HEK293 (cell line): ENCODE data around the gene MAPRE2.

Experiments
- CTCF ChIA-PET: fragments of 350-600 bp; formaldehyde crosslinking; extraction: SDS; loops from one replicate; lab custom pipeline; 2021; ENCODE audit warnings: antibody characterized with exemption; lab: Yijun Ruan, JAX
- POLR2A ChIA-PET: fragments of 300-600 bp; formaldehyde crosslinking; extraction: SDS; loops from one replicate; lab custom pipeline; 2020; ENCODE audit warnings: antibody characterized with exemption, inconsistent platforms; lab: Yijun Ruan, JAX
- H3K27ac ChIP-seq: fragments of 200-500 bp; sonication (Bioruptor generic); 2 replicates; pipeline ENCODE4 v1.5.1; 2014; ENCODE audit warnings: low read depth, low read length, control low read depth, inconsistent platforms; ENCODE audit errors: extremely low read depth
- H3K36me3 ChIP-seq, 2 experiments: fragments of 200-500 bp in 1 of 2; sonication (Bioruptor generic) in 1 of 2; 1 replicate in 1 of 2; 2 replicates in 1 of 2; pipeline ENCODE4 v1.5.1; 2014 to 2017; ENCODE audit warnings: inconsistent platforms in 2 of 2, low read length in 2 of 2; ENCODE audit not compliant: control insufficient read depth in 2 of 2, insufficient read depth in 1 of 2
- H3K4me1 ChIP-seq: fragments of 200-500 bp; sonication (Bioruptor generic); 2 replicates; pipeline ENCODE4 v1.5.1; 2014; ENCODE audit warnings: mild to moderate bottlenecking, low read length, inconsistent platforms; ENCODE audit not compliant: control insufficient read depth, insufficient read depth
- H3K4me3 ChIP-seq: 2 replicates; pipeline ENCODE4 v1.5.1; 2011; ENCODE audit warnings: low read depth, mild to moderate bottlenecking, control low read depth, low read length, moderate library complexity
- H3K9me3 ChIP-seq: fragments of 200-500 bp; sonication (Bioruptor generic); 2 replicates; pipeline ENCODE4 v1.5.1; 2014; ENCODE audit warnings: low read depth, low read length, inconsistent platforms; ENCODE audit not compliant: control insufficient read depth, insufficient read depth
- GLI4 ChIP-seq: fragments of 450-650 bp; formaldehyde crosslinking; IDR thresholded peaks from 2 replicates; pipeline ENCODE4 v1.5.1; 2016; ENCODE audit warnings: missing biosample characterization, missing genetic modification characterization
- GLIS2 ChIP-seq: fragments of 450-650 bp; formaldehyde crosslinking; IDR thresholded peaks from 2 replicates; pipeline ENCODE4 v1.5.1; 2016; ENCODE audit warnings: missing biosample characterization, missing genetic modification characterization
- HOXC10 ChIP-seq: sonication (generic); formaldehyde crosslinking; IDR thresholded peaks from 2 replicates; pipeline ENCODE4 v1.8.1; 2023; ENCODE audit warnings: mild to moderate bottlenecking, missing genetic modification reagents
- INSM2 ChIP-seq: fragments of 450-650 bp; formaldehyde crosslinking; IDR thresholded peaks from 2 replicates; pipeline ENCODE4 v1.5.1; 2016; ENCODE audit warnings: missing biosample characterization, missing genetic modification characterization
- MZF1 ChIP-seq: fragments of 450-650 bp; formaldehyde crosslinking; IDR thresholded peaks from 2 replicates; pipeline ENCODE4 v1.5.1; 2017; ENCODE audit warnings: missing biosample characterization, missing genetic modification characterization, borderline replicate concordance
- SCRT2 ChIP-seq: fragments of 450-650 bp; formaldehyde crosslinking; IDR thresholded peaks from 2 replicates; pipeline ENCODE4 v1.5.1; 2016; ENCODE audit warnings: missing biosample characterization, missing genetic modification characterization
- SP7 ChIP-seq: fragments of 450-650 bp; formaldehyde crosslinking; IDR thresholded peaks from 2 replicates; pipeline ENCODE4 v1.5.1; 2016; ENCODE audit warnings: missing biosample characterization, missing genetic modification characterization
- YY1 ChIP-seq: fragments of 450-650 bp; formaldehyde crosslinking; IDR thresholded peaks from 2 replicates; pipeline ENCODE4 v1.5.1; 2018; ENCODE audit warnings: missing biosample characterization, missing genetic modification characterization
- ZNF146 ChIP-seq: fragments of 450-650 bp; formaldehyde crosslinking; IDR thresholded peaks from 2 replicates; pipeline ENCODE4 v1.5.1; 2016; ENCODE audit warnings: missing biosample characterization, missing genetic modification characterization
- ZNF169 ChIP-seq: fragments of 450-650 bp; formaldehyde crosslinking; IDR thresholded peaks from 2 replicates; pipeline ENCODE4 v1.5.1; 2016; ENCODE audit warnings: missing biosample characterization, missing genetic modification characterization
- ZNF175 ChIP-seq: fragments of 450-650 bp; formaldehyde crosslinking; IDR thresholded peaks from 2 replicates; pipeline ENCODE4 v1.5.1; 2016; ENCODE audit warnings: missing biosample characterization, missing genetic modification characterization
- ZNF202 ChIP-seq: fragments of 450-650 bp; formaldehyde crosslinking; IDR thresholded peaks from 2 replicates; pipeline ENCODE4 v1.5.1; 2016; ENCODE audit warnings: missing biosample characterization, missing genetic modification characterization, borderline replicate concordance
- ZNF239 ChIP-seq: fragments of 450-650 bp; formaldehyde crosslinking; IDR thresholded peaks from 2 replicates; pipeline ENCODE4 v1.5.1; 2016; ENCODE audit warnings: missing biosample characterization, missing genetic modification characterization
- ZNF24 ChIP-seq: fragments of 450-650 bp; formaldehyde crosslinking; IDR thresholded peaks from 2 replicates; pipeline ENCODE4 v1.5.1; 2016; ENCODE audit warnings: missing biosample characterization, missing genetic modification characterization
- ZNF37A ChIP-seq: fragments of 450-650 bp; IDR thresholded peaks from 2 replicates; pipeline ENCODE4 v1.5.1; 2018; ENCODE audit warnings: missing biosample characterization, missing genetic modification characterization
- ZNF404 ChIP-seq: fragments of 450-650 bp; formaldehyde crosslinking; IDR thresholded peaks from 2 replicates; pipeline ENCODE4 v1.5.1; 2017; ENCODE audit warnings: missing biosample characterization, missing genetic modification characterization
- ZNF521 ChIP-seq: fragments of 450-650 bp; formaldehyde crosslinking; IDR thresholded peaks from 2 replicates; pipeline ENCODE4 v1.5.1; 2017; ENCODE audit warnings: missing biosample characterization, mild to moderate bottlenecking, missing genetic modification characterization
- ZNF530 ChIP-seq: fragments of 450-650 bp; formaldehyde crosslinking; IDR thresholded peaks from 2 replicates; pipeline ENCODE4 v1.5.1; 2016; ENCODE audit warnings: low read depth, missing biosample characterization, missing genetic modification characterization
- ZNF560 ChIP-seq: fragments of 450-650 bp; formaldehyde crosslinking; IDR thresholded peaks from 2 replicates; pipeline ENCODE4 v1.5.1; 2017; ENCODE audit warnings: missing biosample characterization, missing genetic modification characterization, borderline replicate concordance
- ZNF580 ChIP-seq: fragments of 450-650 bp; formaldehyde crosslinking; IDR thresholded peaks from 2 replicates; pipeline ENCODE4 v1.5.1; 2016; ENCODE audit warnings: missing biosample characterization, missing genetic modification characterization
- ZNF624 ChIP-seq: fragments of 450-650 bp; formaldehyde crosslinking; IDR thresholded peaks from 2 replicates; pipeline ENCODE4 v1.5.1; 2017; ENCODE audit warnings: missing biosample characterization, missing genetic modification characterization
- ZNF654 ChIP-seq: fragments of 450-650 bp; formaldehyde crosslinking; IDR thresholded peaks from 2 replicates; pipeline ENCODE4 v1.5.1; 2016; ENCODE audit warnings: low read depth, missing biosample characterization, missing genetic modification characterization
- ZNF660 ChIP-seq: fragments of 450-650 bp; IDR thresholded peaks from 2 replicates; pipeline ENCODE4 v1.5.1; 2018; ENCODE audit warnings: missing biosample characterization, mild to moderate bottlenecking, missing genetic modification characterization
- ZNF704 ChIP-seq: fragments of 450-650 bp; formaldehyde crosslinking; IDR thresholded peaks from 2 replicates; pipeline ENCODE4 v1.5.1; 2016; ENCODE audit warnings: missing biosample characterization, missing genetic modification characterization
- ZNF792 ChIP-seq: fragments of 450-650 bp; formaldehyde crosslinking; IDR thresholded peaks from 2 replicates; pipeline ENCODE4 v1.5.1; 2016; ENCODE audit warnings: missing biosample characterization, missing genetic modification characterization
- TF ChIP-seq, protein P1 (sequence below): fragments of 450-650 bp; formaldehyde crosslinking; IDR thresholded peaks from 2 replicates; pipeline ENCODE4 v1.5.1; 2017; ENCODE audit warnings: missing biosample characterization, missing genetic modification characterization
- TF ChIP-seq, protein P2 (sequence below): fragments of 450-650 bp; formaldehyde crosslinking; optimal IDR thresholded peaks from 2 replicates; pipeline ENCODE3; 2016; ENCODE audit warnings: missing biosample characterization, mild to moderate bottlenecking, missing genetic modification characterization

The MAPRE2 gene

DNA sequence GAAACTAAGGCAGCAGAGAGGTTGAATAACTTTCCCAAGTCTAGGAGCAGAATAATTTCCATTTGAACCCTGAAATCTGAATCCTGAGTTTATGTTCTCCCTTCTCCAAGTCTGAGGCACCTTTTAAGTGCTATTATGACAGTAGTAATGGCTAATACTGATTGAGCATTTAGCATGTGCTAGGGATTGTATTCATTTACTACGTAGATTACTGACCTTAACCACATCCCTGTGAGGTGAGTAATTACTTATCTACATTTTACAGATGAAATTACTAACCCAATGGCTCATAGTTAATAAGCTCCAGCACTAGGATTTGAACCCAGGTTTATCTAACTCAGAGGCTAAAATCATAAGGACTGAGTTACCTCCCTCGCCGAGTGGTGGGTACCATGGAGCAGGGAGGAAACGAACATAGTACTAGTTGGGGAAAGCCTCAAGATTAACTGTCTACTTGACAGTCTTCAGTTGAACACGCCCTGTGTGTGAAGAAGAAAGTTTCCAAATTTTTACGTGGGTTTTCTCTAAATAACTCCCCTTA, 93.0 kb downstream of the MAPRE2 start:
- TF ChIP-seq, protein P1, sequence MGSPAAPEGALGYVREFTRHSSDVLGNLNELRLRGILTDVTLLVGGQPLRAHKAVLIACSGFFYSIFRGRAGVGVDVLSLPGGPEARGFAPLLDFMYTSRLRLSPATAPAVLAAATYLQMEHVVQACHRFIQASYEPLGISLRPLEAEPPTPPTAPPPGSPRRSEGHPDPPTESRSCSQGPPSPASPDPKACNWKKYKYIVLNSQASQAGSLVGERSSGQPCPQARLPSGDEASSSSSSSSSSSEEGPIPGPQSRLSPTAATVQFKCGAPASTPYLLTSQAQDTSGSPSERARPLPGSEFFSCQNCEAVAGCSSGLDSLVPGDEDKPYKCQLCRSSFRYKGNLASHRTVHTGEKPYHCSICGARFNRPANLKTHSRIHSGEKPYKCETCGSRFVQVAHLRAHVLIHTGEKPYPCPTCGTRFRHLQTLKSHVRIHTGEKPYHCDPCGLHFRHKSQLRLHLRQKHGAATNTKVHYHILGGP (tag by site-specific recombination), result no peak
- TF ChIP-seq INSM2 (tag by site-specific recombination), result no peak
- TF ChIP-seq ZNF560 (tag by site-specific recombination), result no peak
- no peak for TF ChIP-seq SCRT2 (tag by site-specific recombination)
- no peak for TF ChIP-seq ZNF239 (tag by site-specific recombination)
- TF ChIP-seq ZNF704, result no peak
- no peak for TF ChIP-seq SP7 (tag by site-specific recombination)
- no peak for TF ChIP-seq ZNF202
- no peak for TF ChIP-seq ZNF146
- TF ChIP-seq ZNF792, result no peak
- no peak for TF ChIP-seq ZNF530 (tag by site-specific recombination)
- Histone ChIP-seq H3K27ac (no peak overlapping the region), H3K4me3 (no peak overlapping the region), H3K9me3 (no peaks in the 10 kb centered on the region), H3K36me3 (peaks cover 0 to 74% of the 10 kb centered on the region in 2 experiments; a peak in 1 of 3 replicates), H3K4me1 (no peaks in the 10 kb centered on the region)
- CTCF ChIA-PET, result interaction anchor here (0.8 to 2.6 kb wide), 2 partner anchors 9 to 133 kb away, joined by 4 to 16 read pairs; no protein-coding TSS in a partner anchor
- POLR2A ChIA-PET, result no interaction called here

DNA sequence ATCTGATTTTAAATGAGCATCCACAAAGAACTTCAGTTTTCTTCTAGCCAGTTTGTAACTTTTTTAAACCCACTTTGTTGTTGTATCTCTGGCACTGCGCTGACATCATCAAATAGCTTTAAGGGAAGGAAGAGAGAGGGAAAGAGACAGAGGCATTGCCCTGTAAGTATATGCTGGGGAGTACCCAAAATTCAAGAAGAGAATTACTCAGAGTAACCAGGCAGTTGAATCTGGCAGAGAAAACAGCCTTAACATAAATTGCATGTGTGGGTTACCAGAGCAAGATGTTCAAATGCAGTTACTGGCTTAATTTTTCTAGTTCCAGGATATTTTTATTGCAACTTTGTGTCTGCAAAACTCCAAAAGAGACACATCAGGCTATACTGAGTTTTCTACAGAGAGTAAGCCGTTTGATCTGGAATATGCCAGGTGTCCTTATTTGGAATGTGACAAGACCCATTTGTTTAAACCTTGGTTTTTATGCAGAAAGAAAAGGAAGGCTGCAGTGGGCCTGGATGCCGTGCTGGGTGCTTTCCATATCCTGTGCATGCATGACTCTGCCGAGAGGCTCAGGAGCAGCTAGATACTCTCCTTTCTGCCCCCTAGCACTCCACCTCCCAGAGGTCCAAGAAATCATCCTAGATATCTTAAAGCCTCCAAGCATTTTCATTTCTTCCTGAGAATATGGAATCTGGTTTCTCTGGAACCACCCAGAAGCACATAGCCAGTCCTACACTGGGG, 93.7 kb downstream of the MAPRE2 start:
- H3K27ac ChIP-seq, result no peak overlapping the region
- no peaks in the 10 kb centered on the region for H3K4me1 ChIP-seq
- H3K36me3 ChIP-seq, result peaks cover 0 to 73% of the 10 kb centered on the region in 2 experiments; a peak in 1 of 3 replicates
- no peak overlapping the region for H3K4me3 ChIP-seq
- CTCF ChIA-PET, result interaction anchor here (0.5 to 2.6 kb wide), 3 partner anchors 8 to 1012 kb away, joined by 3 to 16 read pairs (median 3); no protein-coding TSS in a partner anchor
- no peaks in the 10 kb centered on the region for H3K9me3 ChIP-seq
- POLR2A ChIA-PET, result no interaction called here
- TF ChIP-seq ZNF169 (tag by site-specific recombination), result no peak
- no peak for TF ChIP-seq GLI4 (tag by site-specific recombination)
- no peak for TF ChIP-seq GLIS2 (tag by site-specific recombination)
- no peak for TF ChIP-seq ZNF660 (tag by site-specific recombination)
- no peak for TF ChIP-seq ZNF404
- no peak for TF ChIP-seq ZNF521
- TF ChIP-seq ZNF654 (tag by site-specific recombination), result no peak
- no peak for TF ChIP-seq SP7 (tag by site-specific recombination)
- TF ChIP-seq, all 188 proteins: peak for 0

- no peaks in the 10 kb centered on the region for H3K9me3 ChIP-seq
- no peak overlapping the region for H3K27ac ChIP-seq
- peaks cover 0 to 83% of the 10 kb centered on the region in 2 experiments; a peak in 1 of 3 replicates for H3K36me3 ChIP-seq
- ChIA-PET POLR2A (no interaction called here), CTCF (interaction anchor here (1.1 kb wide), 1 partner anchor 9 kb away, joined by 3 read pairs; no protein-coding TSS in a partner anchor)
- H3K4me3 ChIP-seq, result no peak overlapping the region
- no peaks in the 10 kb centered on the region for H3K4me1 ChIP-seq
- TF ChIP-seq, protein P2, sequence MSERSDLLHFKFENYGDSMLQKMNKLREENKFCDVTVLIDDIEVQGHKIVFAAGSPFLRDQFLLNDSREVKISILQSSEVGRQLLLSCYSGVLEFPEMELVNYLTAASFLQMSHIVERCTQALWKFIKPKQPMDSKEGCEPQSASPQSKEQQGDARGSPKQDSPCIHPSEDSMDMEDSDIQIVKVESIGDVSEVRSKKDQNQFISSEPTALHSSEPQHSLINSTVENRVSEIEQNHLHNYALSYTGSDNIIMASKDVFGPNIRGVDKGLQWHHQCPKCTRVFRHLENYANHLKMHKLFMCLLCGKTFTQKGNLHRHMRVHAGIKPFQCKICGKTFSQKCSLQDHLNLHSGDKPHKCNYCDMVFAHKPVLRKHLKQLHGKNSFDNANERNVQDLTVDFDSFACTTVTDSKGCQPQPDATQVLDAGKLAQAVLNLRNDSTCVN (tag by site-specific recombination), result no peak
- no peak for TF ChIP-seq ZNF24 (tag by site-specific recombination)
- no peak for TF ChIP-seq MZF1 (tag by site-specific recombination)
- TF ChIP-seq ZNF239 (tag by site-specific recombination), result no peak
- no peak for TF ChIP-seq ZNF37A (tag by site-specific recombination)
- no peak for TF ChIP-seq YY1
- no peak for TF ChIP-seq ZNF624
- TF ChIP-seq ZNF175, result no peak
- no peak for TF ChIP-seq HOXC10 (CRISPR knock-in tag)
- TF ChIP-seq ZNF580 (tag by site-specific recombination), result no peak
Measured at GRCh38 chr18:35136248-35136647, 95.0 kb downstream of the MAPRE2 start.
